DND-41 (cell line): ENCODE results near the gene MAPK10.

ENCODE experiments used
- ATAC-seq: fragments of 200-7000 bp; cut with Tn5 transposase; 3 replicates; pipeline ENCODE4 v1.9.1; 2021; ENCODE audit warnings: low read depth; ENCODE audit not compliant: insufficient read depth
- DNase-seq: peaks from one replicate; pipeline ENCODE4 v3.0.0-alpha.2; 2020
- H2AFZ ChIP-seq: 2 replicates; pipeline ENCODE4 v1.6.0; 2012; ENCODE audit warnings: low read depth, low read length
- H3K27ac ChIP-seq: 2 replicates; pipeline ENCODE4 v1.5.1; 2012; ENCODE audit warnings: low read length, inconsistent platforms
- H3K27me3 ChIP-seq: fragments of 200-600 bp; sonication (generic); 2 replicates; pipeline ENCODE4 v1.6.0; 2012; ENCODE audit warnings: low read length, mild to moderate bottlenecking, inconsistent platforms; ENCODE audit not compliant: insufficient read depth, poor library complexity
- H3K36me3 ChIP-seq: 2 replicates; pipeline ENCODE4 v1.5.1; 2012; ENCODE audit warnings: low read length, inconsistent platforms; ENCODE audit not compliant: insufficient read depth
- H3K4me1 ChIP-seq: 2 replicates; pipeline ENCODE4 v1.5.1; 2012; ENCODE audit warnings: mild to moderate bottlenecking, low read length; ENCODE audit not compliant: insufficient read depth
- H3K4me2 ChIP-seq: 2 replicates; pipeline ENCODE4 v1.6.0; 2012; ENCODE audit warnings: mild to moderate bottlenecking, moderate library complexity, low read length, inconsistent platforms; ENCODE audit not compliant: insufficient read depth
- H3K4me3 ChIP-seq, 2 experiments: fragments of 200-600 bp in 1 of 2; shearing (Covaris generic) in 1 of 2; 2 replicates each; pipeline ENCODE4 v1.5.1; 2012 to 2016; ENCODE audit warnings: inconsistent platforms in 2 of 2, low read length in 2 of 2, mild to moderate bottlenecking in 2 of 2, low read depth in 1 of 2, moderate library complexity in 1 of 2
- H3K79me2 ChIP-seq: 2 replicates; pipeline ENCODE4 v1.6.0; 2012; ENCODE audit warnings: low read length, inconsistent platforms; ENCODE audit not compliant: insufficient read depth
- H3K9ac ChIP-seq: 2 replicates; pipeline ENCODE4 v1.6.0; 2012; ENCODE audit warnings: low read depth, mild to moderate bottlenecking, inconsistent platforms, low read length, moderate library complexity
- H3K9me3 ChIP-seq: 2 replicates; pipeline ENCODE4 v1.5.1; 2012; ENCODE audit warnings: low read length, moderate library complexity, mild to moderate bottlenecking, inconsistent platforms; ENCODE audit not compliant: insufficient read depth, severe bottlenecking
- H4K20me1 ChIP-seq: 2 replicates; pipeline ENCODE4 v1.6.0; 2012; ENCODE audit warnings: low read length; ENCODE audit not compliant: insufficient read depth
- CTCF ChIP-seq: IDR thresholded peaks from 2 replicates; pipeline ENCODE4 v1.5.1; 2012; ENCODE audit warnings: borderline replicate concordance, low read length, moderate library complexity, mild to moderate bottlenecking; ENCODE audit not compliant: poor library complexity, severe bottlenecking; ENCODE audit errors: extremely low read depth
- EZH2 ChIP-seq: IDR thresholded peaks from 3 replicates; pipeline ENCODE4 v1.6.1; 2012; ENCODE audit warnings: borderline replicate concordance, low read depth, mild to moderate bottlenecking, moderate library complexity, low read length, inconsistent platforms; ENCODE audit not compliant: severe bottlenecking

MAPK10 gene

GRCh38 chr4:85940151-85940550 lies 419.7 kb downstream of the MAPK10 start:
- TF ChIP-seq CTCF = no peak
- TF ChIP-seq EZH2 = no peak
- DNase-seq (no peak), ATAC-seq (no peak)
- no peaks in the 10 kb centered on the region for H3K27me3 ChIP-seq
- H3K79me2 ChIP-seq = no peaks in the 10 kb centered on the region
- H4K20me1 ChIP-seq = no peaks in the 10 kb centered on the region
- no peak overlapping the region for H2AFZ ChIP-seq
- no peak overlapping the region for H3K4me2 ChIP-seq
- H3K27ac ChIP-seq = no peak overlapping the region
- no peak overlapping the region for H3K4me3 ChIP-seq
- H3K9ac ChIP-seq = no peak overlapping the region
- peaks cover 16% of the 10 kb centered on the region for H3K4me1 ChIP-seq
- no peaks in the 10 kb centered on the region for H3K36me3 ChIP-seq
- no peaks in the 10 kb centered on the region for H3K9me3 ChIP-seq
